GM12864 (cell line): ENCODE measurements around the gene BMP6.

ENCODE experiments used
- DNase-seq: peaks from one replicate; pipeline ENCODE4 v3.0.0-alpha.2; 2011; ENCODE audit warnings: low read depth
- H3K4me3 ChIP-seq: 2 replicates; pipeline ENCODE4 v1.5.1; 2011; ENCODE audit warnings: mild to moderate bottlenecking, low read depth, low read length, control low read depth
- CTCF ChIP-seq: IDR thresholded peaks from 2 replicates; pipeline ENCODE4 v1.5.1; 2011; ENCODE audit warnings: low read depth, mild to moderate bottlenecking, moderate library complexity, low read length, control low read depth, inconsistent platforms; ENCODE audit errors: missing control alignments

BMP6 gene

GRCh38 chr6:7773322-7773721 lies 47.4 kb downstream of the BMP6 start:
- DNase-seq, result no peak

GRCh38 chr6:7773914-7774313 lies 48.0 kb downstream of the BMP6 start:
- no peak for DNase-seq
- no peak overlapping the region for H3K4me3 ChIP-seq
- no peak for TF ChIP-seq CTCF

More at GRCh38 chr6:7773322-7773721, 47.4 kb downstream of the BMP6 start:
- no peak for TF ChIP-seq CTCF
- H3K4me3 ChIP-seq, result no peak overlapping the region

GRCh38 chr6:7776509-7776908 lies 50.6 kb downstream of the BMP6 start:
- no peak for TF ChIP-seq CTCF
- H3K4me3 ChIP-seq, result no peak overlapping the region
- no peak for DNase-seq

- no peak for DNase-seq
- H3K4me3 ChIP-seq, result no peak overlapping the region
- TF ChIP-seq CTCF, result no peak
These were observed 51.2 kb downstream of the BMP6 start for GRCh38 chr6:7777074-7777473.

GRCh38 chr6:7781240-7781639 lies 55.3 kb downstream of the BMP6 start:
- H3K4me3 ChIP-seq, result no peak overlapping the region
- no peak for DNase-seq
- no peak for TF ChIP-seq CTCF

GRCh38 chr6:7784248-7784647 lies 58.3 kb downstream of the BMP6 start:
- H3K4me3 ChIP-seq, result no peak overlapping the region
- TF ChIP-seq CTCF, result no peak

GRCh38 chr6:7784706-7785105 lies 58.8 kb downstream of the BMP6 start:
- no peak overlapping the region for H3K4me3 ChIP-seq
- no peak for TF ChIP-seq CTCF
- DNase-seq, result no peak

More at GRCh38 chr6:7784248-7784647, 58.3 kb downstream of the BMP6 start:
- no peak for DNase-seq
